Tibial artery (tissue), 4 donors: ENCODE measurements around the gene SIK2.

Experiments
- DNase-seq, 2 donors: peaks; one replicate each; pipeline ENCODE4 v3.0.0-alpha.2; 2019
- H3K27ac ChIP-seq, 2 donors: fragments of 200-600 bp; sonication (generic) in 1 of 2; 1 replicate in 1 of 2; 2 replicates in 1 of 2; pipeline ENCODE4 v1.5.1; 2018 to 2019; ENCODE audit warnings: mild to moderate bottlenecking in 1 of 2
- H3K27me3 ChIP-seq, 2 donors: fragments of 200-600 bp; sonication (generic) in 1 of 2; one replicate each; pipeline versions ENCODE4 v1.5.1 to v1.6.0; 2016 to 2019
- H3K36me3 ChIP-seq, 3 donors: fragments of 200-600 bp; sonication (generic) in 2 of 3; one replicate each; pipeline ENCODE4 v1.5.1; 2016 to 2019; ENCODE audit warnings: mild to moderate bottlenecking in 2 of 3
- H3K4me1 ChIP-seq, 4 donors: fragments of 200-600 bp; sonication (generic) in 2 of 4; 1 replicate in 3 of 4; 2 replicates in 1 of 4; pipeline ENCODE4 v1.5.1; 2016 to 2019
- H3K4me3 ChIP-seq, 2 donors: fragments of 200-600 bp; sonication (generic) in 1 of 2; 1 replicate in 1 of 2; 2 replicates in 1 of 2; pipeline ENCODE4 v1.5.1; 2018 to 2019; ENCODE audit warnings: mild to moderate bottlenecking in 2 of 2
- H3K9me3 ChIP-seq, 3 donors: fragments of 200-600 bp; sonication (generic) in 1 of 3; one replicate each; pipeline ENCODE4 v1.5.1; 2016 to 2019
- CTCF ChIP-seq, 2 experiments: fragments of 200-600 bp in 1 of 2; fragments of 450-650 bp in 1 of 2; IDR thresholded peaks; one replicate each; pipeline ENCODE4 v1.5.1; 2017 to 2019; ENCODE audit warnings: antibody characterized with exemption in 2 of 2, mild to moderate bottlenecking in 1 of 2, moderate library complexity in 1 of 2
- intact Hi-C: fragments of 100-400 bp; cut with DNase I; formaldehyde crosslinking; loops from one replicate; pipeline ENCODE4 v1.15.0; 2023; ENCODE audit warnings: low total_unique reads

Gene SIK2

GRCh38 chr11:111671383-111671782 lies 69.1 kb downstream of the SIK2 start:
- H3K4me1 ChIP-seq: peaks cover 0 to 2% (median 0%) of the 10 kb centered on the region in 4 donors
- H3K27ac ChIP-seq: no peak overlapping the region
- intact Hi-C loops: no loop called here
- no peak for DNase-seq
- no peak for TF ChIP-seq CTCF (IDR thresholded peaks at IDR 0.05)
- H3K27me3 ChIP-seq: no peaks in the 10 kb centered on the region
- H3K4me3 ChIP-seq: no peak overlapping the region
- peaks cover 6 to 26% (median 21%) of the 10 kb centered on the region in 3 donors for H3K36me3 ChIP-seq
- no peaks in the 10 kb centered on the region for H3K9me3 ChIP-seq

- TF ChIP-seq CTCF (IDR thresholded peaks at IDR 0.05): no peak
- no peak overlapping the region for H3K4me3 ChIP-seq
- H3K36me3 ChIP-seq: peaks cover 6 to 26% (median 21%) of the 10 kb centered on the region in 3 donors
- peaks cover 0 to 12% (median 0%) of the 10 kb centered on the region in 4 donors for H3K4me1 ChIP-seq
- no peaks in the 10 kb centered on the region for H3K27me3 ChIP-seq
- H3K9me3 ChIP-seq: no peaks in the 10 kb centered on the region
- DNase-seq: no peak
- no peak overlapping the region for H3K27ac ChIP-seq
- intact Hi-C loops: no loop called here
Observed at GRCh38 chr11:111672949-111673348, 70.7 kb downstream of the SIK2 start.

- intact Hi-C loops: no loop called here
- Histone ChIP-seq H3K27me3 (no peaks in the 10 kb centered on the region), H3K27ac (no peak overlapping the region), H3K9me3 (no peaks in the 10 kb centered on the region), H3K4me3 (no peak overlapping the region), H3K36me3 (peaks cover 6 to 26% (median 21%) of the 10 kb centered on the region in 3 donors), H3K4me1 (peaks cover 0 to 12% (median 0%) of the 10 kb centered on the region in 4 donors)
- DNase-seq: no peak
- TF ChIP-seq CTCF (IDR thresholded peaks at IDR 0.05): no peak
Observed at GRCh38 chr11:111674941-111675340, 72.7 kb downstream of the SIK2 start.

- H3K27ac ChIP-seq: no peak overlapping the region
- intact Hi-C loops: no loop called here
- H3K9me3 ChIP-seq: no peaks in the 10 kb centered on the region
- no peaks in the 10 kb centered on the region for H3K27me3 ChIP-seq
- peaks cover 0 to 12% (median 0%) of the 10 kb centered on the region in 4 donors for H3K4me1 ChIP-seq
- peaks cover 6 to 26% (median 18%) of the 10 kb centered on the region in 3 donors for H3K36me3 ChIP-seq
- DNase-seq: no peak
- TF ChIP-seq CTCF (IDR thresholded peaks at IDR 0.05): no peak
- no peak overlapping the region for H3K4me3 ChIP-seq
Observed at GRCh38 chr11:111675891-111676290, 73.6 kb downstream of the SIK2 start.

- Histone ChIP-seq H3K27me3 (no peaks in the 10 kb centered on the region), H3K4me3 (no peak overlapping the region), H3K4me1 (peaks cover 0 to 12% (median 0%) of the 10 kb centered on the region in 4 donors), H3K9me3 (no peaks in the 10 kb centered on the region), H3K36me3 (peaks cover 2 to 15% (median 6%) of the 10 kb centered on the region in 3 donors), H3K27ac (no peak overlapping the region)
- no peak for DNase-seq
- TF ChIP-seq CTCF (IDR thresholded peaks at IDR 0.05): no peak
- intact Hi-C loops: no loop called here
Observed at GRCh38 chr11:111676878-111677585, 74.8 kb downstream of the SIK2 start.
